ENCODE results near the gene RNPS1. TPM values are rescaled to one million over a fixed set of nuclear protein-coding genes. Genes with fewer than 3 reads are reported as not detected.

RNPS1 gene
- total RNA-seq, 4 donors from 2014 or later, result 93.0 to 125 (median 114) TPM

DNA sequence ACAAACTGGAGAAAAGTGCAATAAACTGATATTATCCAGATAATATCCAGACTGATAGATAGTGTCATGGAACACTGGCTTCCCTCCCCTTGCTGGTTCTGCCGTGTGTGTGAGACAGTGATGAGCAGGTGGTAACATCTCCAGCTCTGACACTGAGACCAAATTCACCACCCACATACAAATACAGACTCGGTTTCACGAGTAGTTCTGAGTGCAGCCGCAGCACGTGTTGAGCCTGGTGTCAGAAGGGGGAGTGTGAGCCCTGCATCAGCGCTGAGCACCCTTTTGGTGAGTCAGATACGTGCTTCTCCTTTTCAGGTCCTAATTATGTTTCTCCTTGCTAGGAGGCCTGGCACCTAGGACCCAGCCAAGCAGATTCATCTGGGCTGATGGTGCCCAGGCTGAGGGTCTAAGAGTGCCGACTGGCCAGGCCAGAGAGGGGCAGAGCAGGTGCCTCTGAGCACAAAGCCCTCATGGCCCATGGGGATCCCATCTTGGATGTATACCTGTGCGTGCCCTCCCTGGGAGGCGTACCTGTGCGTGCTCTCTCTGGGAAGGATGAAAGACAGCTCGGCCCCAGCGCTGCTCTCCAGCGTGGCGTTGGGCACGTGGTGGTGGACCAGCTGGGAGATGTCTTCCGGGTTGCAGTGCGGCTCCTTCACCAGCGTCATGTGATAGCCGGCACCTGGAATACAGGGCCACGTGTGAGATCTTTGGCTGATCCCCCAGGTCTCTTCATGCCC lies 27.3 kb upstream of the RNPS1 start:
- no peak for TF ChIP-seq CTCF (IDR thresholded peaks at IDR 0.05)
- no peak for TF ChIP-seq POLR2A (IDR thresholded peaks at IDR 0.05)
- intact Hi-C loops (cut with DNase I), result no loop called here
- Histone ChIP-seq H3K27ac (no peak overlapping the region), H3K9me3 (no peaks in the 10 kb centered on the region), H3K4me3 (no peak overlapping the region), H3K36me3 (peaks cover 0 to 18% (median 0%) of the 10 kb centered on the region in 3 donors), H3K27me3 (no peaks in the 10 kb centered on the region), H3K4me1 (peaks cover 0 to under 1% (median 0%) of the 10 kb centered on the region in 3 donors)
- 62 to 82% methylated on average over 7 to 13 of the region's 21 CpGs for WGBS, 2 donors
- DNase-seq, result no peak

DNA sequence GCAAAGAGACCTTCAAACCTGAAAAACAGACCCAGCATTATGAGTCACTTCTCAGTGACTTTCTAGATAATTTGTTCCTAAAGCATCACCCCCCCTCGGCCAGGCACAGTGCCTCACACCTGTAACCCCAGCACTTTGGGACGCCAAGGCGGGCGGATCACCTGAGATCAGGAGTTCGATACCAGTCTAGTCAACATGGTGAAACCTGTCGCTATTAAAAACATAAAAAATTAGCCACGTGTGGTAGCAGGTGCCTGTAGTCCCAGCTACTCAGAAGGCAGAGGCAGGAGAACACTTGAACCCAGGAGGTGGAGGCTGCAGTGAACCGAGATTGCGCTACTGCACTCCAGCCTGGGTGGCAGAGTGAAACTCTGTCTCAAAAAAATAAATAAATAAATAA lies 24.3 kb upstream of the RNPS1 start:
- H3K27me3 ChIP-seq, result no peaks in the 10 kb centered on the region
- intact Hi-C loops (cut with DNase I), result no loop called here
- TF ChIP-seq CTCF (IDR thresholded peaks at IDR 0.05) (no peak), POLR2A (IDR thresholded peaks at IDR 0.05) (no peak)
- no peak overlapping the region for H3K27ac ChIP-seq
- peaks cover 0 to 30% (median 0%) of the 10 kb centered on the region in 3 donors for H3K36me3 ChIP-seq
- H3K4me1 ChIP-seq, result no peaks in the 10 kb centered on the region
- DNase-seq, result no peak
- no peak overlapping the region for H3K4me3 ChIP-seq
- WGBS, 2 donors, result 84 to 95% methylated on average over 5 to 9 of the region's 9 CpGs
- no peaks in the 10 kb centered on the region for H3K9me3 ChIP-seq

DNA sequence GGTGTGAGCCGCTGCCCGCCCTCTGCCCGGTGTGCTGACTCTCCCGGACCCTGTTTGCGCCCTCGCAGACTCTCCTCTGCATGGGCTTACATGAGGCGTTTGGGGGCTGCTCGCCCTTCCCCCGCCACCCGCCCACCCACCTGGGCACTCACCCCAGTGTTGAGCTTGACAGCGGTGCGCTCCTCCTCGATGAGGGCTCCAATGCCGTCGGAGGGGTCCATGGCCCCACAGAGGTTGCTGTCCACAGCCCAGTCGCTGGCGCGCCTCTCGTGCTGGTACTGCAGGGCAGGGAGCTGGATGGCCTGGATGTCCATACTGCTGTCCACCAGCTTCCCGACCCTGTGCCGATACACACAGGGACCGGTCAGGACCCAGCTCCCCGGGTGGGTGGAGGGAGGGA lies 21.4 kb upstream of the RNPS1 start:
- WGBS, 2 donors, result 62 to 82% methylated on average over 2 to 14 of the region's 23 CpGs
- TF ChIP-seq POLR2A (IDR thresholded peaks at IDR 0.05), result no peak
- TF ChIP-seq CTCF (IDR thresholded peaks at IDR 0.05), result no peak

GRCh38 chr16:2288726-2289125 lies 20.8 kb upstream of the RNPS1 start:
- H3K4me1 ChIP-seq, result no peaks in the 10 kb centered on the region
- H3K27me3 ChIP-seq, result no peaks in the 10 kb centered on the region
- 82 to 100% methylated on average over 2 of the region's 8 CpGs for WGBS, 2 donors
- intact Hi-C loops (cut with DNase I), result no loop called here
- no peak overlapping the region for H3K4me3 ChIP-seq
- no peak for DNase-seq
- TF ChIP-seq POLR2A (IDR thresholded peaks at IDR 0.05), result no peak
- no peaks in the 10 kb centered on the region for H3K9me3 ChIP-seq
- peaks cover 0 to 60% (median 0%) of the 10 kb centered on the region in 3 donors for H3K36me3 ChIP-seq
- no peak overlapping the region for H3K27ac ChIP-seq

More for the DNA sequence above, 21.4 kb upstream of the RNPS1 start:
- DNase-seq, result no peak
- Histone ChIP-seq H3K9me3 (no peaks in the 10 kb centered on the region), H3K27me3 (no peaks in the 10 kb centered on the region), H3K36me3 (peaks cover 0 to 54% (median 0%) of the 10 kb centered on the region in 3 donors), H3K4me1 (no peaks in the 10 kb centered on the region), H3K4me3 (no peak overlapping the region), H3K27ac (no peak overlapping the region)
- intact Hi-C loops (cut with DNase I), result no loop called here

DNA sequence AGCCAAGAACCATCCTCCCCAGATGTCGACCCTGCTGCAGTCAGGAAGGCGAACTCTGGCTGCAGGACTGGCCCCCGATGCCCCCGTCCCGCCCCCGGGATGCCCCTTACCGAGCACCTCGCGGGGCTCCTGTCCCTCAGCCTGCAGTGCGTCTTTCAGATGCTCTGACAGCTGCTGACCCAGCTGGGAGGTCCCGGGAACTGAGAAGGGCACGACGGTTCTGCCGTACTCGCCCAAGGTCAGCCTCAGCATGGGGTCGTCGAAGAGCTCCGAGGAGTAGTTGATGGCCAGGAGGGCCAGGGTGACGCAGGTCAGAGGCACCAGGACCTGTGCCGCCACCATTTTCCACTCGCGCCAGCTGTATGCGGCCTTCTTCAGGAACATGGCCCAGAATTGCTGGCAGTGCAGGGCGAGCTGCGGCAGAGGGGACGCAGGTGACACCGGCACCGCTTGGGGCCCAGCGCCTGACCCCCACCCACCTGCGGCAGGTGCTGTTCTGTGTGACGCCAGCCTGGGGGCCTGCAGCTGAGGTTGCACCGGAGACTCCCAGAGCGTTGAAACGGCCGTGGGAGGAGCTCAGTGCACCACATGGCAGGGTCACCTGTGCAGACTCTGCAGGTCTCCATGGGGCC lies 20.1 kb upstream of the RNPS1 start:
- WGBS, 2 donors, result 81 to 89% methylated on average over 3 to 21 of the region's 35 CpGs
- intact Hi-C loops (cut with DNase I), result no loop called here
- Histone ChIP-seq H3K27ac (no peak overlapping the region), H3K4me3 (no peak overlapping the region), H3K36me3 (peaks cover 0 to 60% (median 0%) of the 10 kb centered on the region in 3 donors), H3K27me3 (no peaks in the 10 kb centered on the region), H3K4me1 (no peaks in the 10 kb centered on the region), H3K9me3 (no peaks in the 10 kb centered on the region)
- DNase-seq, result no peak
- TF ChIP-seq CTCF (IDR thresholded peaks at IDR 0.05) (no peak), POLR2A (IDR thresholded peaks at IDR 0.05) (no peak)
